WTC11 (cell line): ENCODE results near the gene CD44.

ENCODE experiments used
- ETV6 ChIP-seq: sonication (generic); formaldehyde crosslinking; IDR thresholded peaks from 2 replicates; pipeline ENCODE4 v1.8.1; 2022; ENCODE audit warnings: mild to moderate bottlenecking, missing genetic modification reagents
- GABPB1 ChIP-seq: sonication (generic); formaldehyde crosslinking; IDR thresholded peaks from 2 replicates; pipeline ENCODE4 v1.8.1; 2023; ENCODE audit warnings: mild to moderate bottlenecking, missing genetic modification reagents
- RELA ChIP-seq: sonication (generic); formaldehyde crosslinking; IDR thresholded peaks from 2 replicates; pipeline ENCODE4 v1.8.1; 2022; ENCODE audit warnings: missing genetic modification reagents, mild to moderate bottlenecking, borderline replicate concordance
- ZNF219 ChIP-seq: sonication (generic); formaldehyde crosslinking; IDR thresholded peaks from 2 replicates; pipeline ENCODE4 v1.8.0; 2023; ENCODE audit warnings: missing genetic modification reagents, mild to moderate bottlenecking, borderline replicate concordance
- TF ChIP-seq, protein P1 (sequence below): fragments of 200-600 bp; IDR thresholded peaks from 2 replicates; pipeline ENCODE4 v1.8.0; 2022; ENCODE audit warnings: antibody characterized with exemption
- TF ChIP-seq, protein P2 (sequence below): sonication (generic); formaldehyde crosslinking; conservative IDR thresholded peaks from 2 replicates; pipeline ENCODE4 v1.8.1; 2022; ENCODE audit warnings: mild to moderate bottlenecking, missing genetic modification reagents

DNA sequence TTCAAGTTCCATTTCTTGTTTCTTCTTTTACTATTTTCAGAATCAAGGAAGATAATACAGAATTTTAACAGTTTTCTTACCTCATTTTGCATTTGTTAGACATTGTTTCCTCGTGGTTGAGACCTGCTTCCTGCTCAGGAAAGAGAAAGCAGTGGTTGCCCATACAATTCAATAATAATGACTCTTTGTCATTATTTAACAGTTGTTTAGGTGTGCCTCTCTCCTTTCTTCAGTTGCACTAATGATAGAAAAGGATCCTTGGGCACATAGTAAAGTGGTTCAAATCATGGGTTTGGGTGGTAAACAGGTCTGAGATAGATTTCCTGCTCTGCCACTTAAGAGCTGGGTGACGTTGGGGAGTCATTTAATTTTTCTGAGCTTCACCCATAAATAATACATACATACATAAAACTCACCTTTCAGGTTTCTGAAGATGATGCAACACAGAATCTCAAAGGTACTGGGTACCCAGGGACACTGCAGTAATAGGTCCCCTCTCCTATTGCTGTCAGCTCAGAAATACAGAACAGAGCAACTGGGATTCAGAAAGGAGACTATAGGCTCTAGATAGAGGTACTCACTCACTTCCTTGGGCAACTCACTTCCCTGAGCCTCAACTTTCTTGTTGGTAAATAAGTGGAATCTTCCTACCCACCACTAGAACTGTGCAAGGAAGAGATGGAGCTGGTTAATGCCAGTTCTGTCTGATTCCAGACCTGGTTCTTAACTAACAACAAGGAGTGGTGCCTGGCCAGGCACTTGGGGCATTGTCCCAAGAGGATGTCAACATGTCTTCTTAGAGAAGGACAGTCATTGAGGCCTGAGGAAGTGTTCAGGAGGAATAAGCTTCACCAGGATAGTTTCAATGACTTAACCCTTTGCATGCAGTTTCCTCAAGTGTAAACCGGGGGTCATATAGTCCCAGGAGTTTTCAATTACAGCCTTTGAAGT, 34.9 kb downstream of the CD44 start:
- TF ChIP-seq, protein P1, sequence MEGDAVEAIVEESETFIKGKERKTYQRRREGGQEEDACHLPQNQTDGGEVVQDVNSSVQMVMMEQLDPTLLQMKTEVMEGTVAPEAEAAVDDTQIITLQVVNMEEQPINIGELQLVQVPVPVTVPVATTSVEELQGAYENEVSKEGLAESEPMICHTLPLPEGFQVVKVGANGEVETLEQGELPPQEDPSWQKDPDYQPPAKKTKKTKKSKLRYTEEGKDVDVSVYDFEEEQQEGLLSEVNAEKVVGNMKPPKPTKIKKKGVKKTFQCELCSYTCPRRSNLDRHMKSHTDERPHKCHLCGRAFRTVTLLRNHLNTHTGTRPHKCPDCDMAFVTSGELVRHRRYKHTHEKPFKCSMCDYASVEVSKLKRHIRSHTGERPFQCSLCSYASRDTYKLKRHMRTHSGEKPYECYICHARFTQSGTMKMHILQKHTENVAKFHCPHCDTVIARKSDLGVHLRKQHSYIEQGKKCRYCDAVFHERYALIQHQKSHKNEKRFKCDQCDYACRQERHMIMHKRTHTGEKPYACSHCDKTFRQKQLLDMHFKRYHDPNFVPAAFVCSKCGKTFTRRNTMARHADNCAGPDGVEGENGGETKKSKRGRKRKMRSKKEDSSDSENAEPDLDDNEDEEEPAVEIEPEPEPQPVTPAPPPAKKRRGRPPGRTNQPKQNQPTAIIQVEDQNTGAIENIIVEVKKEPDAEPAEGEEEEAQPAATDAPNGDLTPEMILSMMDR: no peak
- TF ChIP-seq, protein P2, sequence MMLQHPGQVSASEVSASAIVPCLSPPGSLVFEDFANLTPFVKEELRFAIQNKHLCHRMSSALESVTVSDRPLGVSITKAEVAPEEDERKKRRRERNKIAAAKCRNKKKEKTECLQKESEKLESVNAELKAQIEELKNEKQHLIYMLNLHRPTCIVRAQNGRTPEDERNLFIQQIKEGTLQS (CRISPR knock-in tag): no peak
- TF ChIP-seq GABPB1 (CRISPR knock-in tag): no peak
- no peak for TF ChIP-seq RELA (CRISPR knock-in tag)
- no peak for TF ChIP-seq ETV6 (CRISPR knock-in tag)
- TF ChIP-seq ZNF219 (CRISPR knock-in tag): no peak
